Vagina (tissue), 2 donors: ENCODE results near the gene PRKCE. TPM values are rescaled to one million over a fixed set of nuclear protein-coding genes. Genes with fewer than 3 reads are reported as not detected.
A peak's percentile ranks its signal among the peaks of the same experiment; 100 is the strongest.

Source experiments
- DNase-seq, 2 donors: peaks; one replicate each; pipeline ENCODE4 v3.0.0-alpha.2; 2017; ENCODE audit errors: extremely low spot score in 2 of 2
- H3K27ac ChIP-seq: fragments of 200-600 bp; sonication (generic); one replicate; pipeline ENCODE4 v1.5.1; 2019
- H3K27me3 ChIP-seq: fragments of 200-600 bp; sonication (generic); one replicate; pipeline ENCODE4 v1.5.1; 2019
- H3K36me3 ChIP-seq, 2 donors: fragments of 200-600 bp; sonication (generic); one replicate each; pipeline ENCODE4 v1.5.1; 2017 to 2019
- H3K4me1 ChIP-seq: fragments of 200-600 bp; sonication (generic); one replicate; pipeline ENCODE4 v1.5.1; 2019
- H3K4me3 ChIP-seq, 2 donors: fragments of 200-600 bp; sonication (generic); 1 replicate in 1 of 2; 2 replicates in 1 of 2; pipeline ENCODE4 v1.5.1; 2016 to 2019
- H3K9me3 ChIP-seq: fragments of 200-600 bp; sonication (generic); one replicate; pipeline ENCODE4 v1.5.1; 2019
- POLR2A ChIP-seq, 2 donors: fragments of 450-650 bp; IDR thresholded peaks; one replicate each; pipeline ENCODE4 v1.6.1; 2017; ENCODE audit warnings: antibody characterized with exemption in 2 of 2, mild to moderate bottlenecking in 2 of 2, moderate library complexity in 2 of 2
- POLR2AphosphoS5 ChIP-seq, 2 donors: sonication (generic); formaldehyde crosslinking; IDR thresholded peaks; one replicate each; pipeline ENCODE4 v1.9.0; 2017; ENCODE audit warnings: antibody characterized with exemption in 2 of 2, mild to moderate bottlenecking in 2 of 2, low read depth in 1 of 2; ENCODE audit not compliant: insufficient read depth in 1 of 2
- intact Hi-C: fragments of 100-400 bp; cut with DNase I; formaldehyde crosslinking; loops from one replicate; pipeline ENCODE4 v1.15.1; 2023
- total RNA-seq: library from RNA; depleted of rRNA; stranded (reverse); fragments of >200 nt; gene quantifications from one replicate; pipeline ENCODE4 v1.2.3, GENCODE V29; 2016
- TF ChIP-seq, protein P1 (sequence below), 3 experiments: fragments of 450-650 bp in 2 of 3; fragments of 200-600 bp in 1 of 3; sonication (generic) in 1 of 3; IDR thresholded peaks; one replicate each; pipeline ENCODE4 v1.5.1; 2017 to 2019; ENCODE audit warnings: antibody characterized with exemption in 3 of 3, mild to moderate bottlenecking in 2 of 3, moderate library complexity in 2 of 3

Gene PRKCE
- total RNA-seq, 1 donor from 2014 or later = 11.8 TPM

DNA sequence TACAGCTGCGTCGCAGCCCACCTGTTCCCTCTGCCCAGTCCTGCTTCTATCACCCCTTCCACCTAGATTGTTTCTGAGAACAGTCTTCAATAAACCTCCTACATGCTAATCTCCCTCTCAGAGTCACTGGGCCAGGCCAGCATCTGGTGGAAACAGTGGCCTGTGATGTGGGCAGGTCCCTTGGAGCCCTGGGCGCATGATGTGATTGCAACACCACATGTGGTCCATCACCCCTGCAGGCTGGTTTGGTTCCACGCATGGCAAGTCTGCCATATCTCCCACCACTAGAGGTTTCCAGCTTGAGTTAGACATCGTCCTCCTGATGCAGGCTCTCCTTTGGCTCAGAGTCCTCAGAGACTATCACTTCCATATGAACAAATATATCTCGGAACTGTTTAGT lies 83.5 kb downstream of the PRKCE start:
- H3K4me1 ChIP-seq = no peaks in the 10 kb centered on the region
- no peak overlapping the region for H3K4me3 ChIP-seq
- no peaks in the 10 kb centered on the region for H3K27me3 ChIP-seq
- DNase-seq = no peak
- no peak overlapping the region for H3K27ac ChIP-seq
- no peaks in the 10 kb centered on the region for H3K9me3 ChIP-seq
- H3K36me3 ChIP-seq = no peaks in the 10 kb centered on the region
- intact Hi-C loops = no loop called here
- no peak for TF ChIP-seq POLR2AphosphoS5 (IDR thresholded peaks at IDR 0.05; ENCODE audit: insufficient read depth in 1 of 2, low read depth in 1 of 2)
- no peak for TF ChIP-seq POLR2A (IDR thresholded peaks at IDR 0.05)
- TF ChIP-seq, protein P1, sequence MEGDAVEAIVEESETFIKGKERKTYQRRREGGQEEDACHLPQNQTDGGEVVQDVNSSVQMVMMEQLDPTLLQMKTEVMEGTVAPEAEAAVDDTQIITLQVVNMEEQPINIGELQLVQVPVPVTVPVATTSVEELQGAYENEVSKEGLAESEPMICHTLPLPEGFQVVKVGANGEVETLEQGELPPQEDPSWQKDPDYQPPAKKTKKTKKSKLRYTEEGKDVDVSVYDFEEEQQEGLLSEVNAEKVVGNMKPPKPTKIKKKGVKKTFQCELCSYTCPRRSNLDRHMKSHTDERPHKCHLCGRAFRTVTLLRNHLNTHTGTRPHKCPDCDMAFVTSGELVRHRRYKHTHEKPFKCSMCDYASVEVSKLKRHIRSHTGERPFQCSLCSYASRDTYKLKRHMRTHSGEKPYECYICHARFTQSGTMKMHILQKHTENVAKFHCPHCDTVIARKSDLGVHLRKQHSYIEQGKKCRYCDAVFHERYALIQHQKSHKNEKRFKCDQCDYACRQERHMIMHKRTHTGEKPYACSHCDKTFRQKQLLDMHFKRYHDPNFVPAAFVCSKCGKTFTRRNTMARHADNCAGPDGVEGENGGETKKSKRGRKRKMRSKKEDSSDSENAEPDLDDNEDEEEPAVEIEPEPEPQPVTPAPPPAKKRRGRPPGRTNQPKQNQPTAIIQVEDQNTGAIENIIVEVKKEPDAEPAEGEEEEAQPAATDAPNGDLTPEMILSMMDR (IDR thresholded peaks at IDR 0.05) = no peak

DNA sequence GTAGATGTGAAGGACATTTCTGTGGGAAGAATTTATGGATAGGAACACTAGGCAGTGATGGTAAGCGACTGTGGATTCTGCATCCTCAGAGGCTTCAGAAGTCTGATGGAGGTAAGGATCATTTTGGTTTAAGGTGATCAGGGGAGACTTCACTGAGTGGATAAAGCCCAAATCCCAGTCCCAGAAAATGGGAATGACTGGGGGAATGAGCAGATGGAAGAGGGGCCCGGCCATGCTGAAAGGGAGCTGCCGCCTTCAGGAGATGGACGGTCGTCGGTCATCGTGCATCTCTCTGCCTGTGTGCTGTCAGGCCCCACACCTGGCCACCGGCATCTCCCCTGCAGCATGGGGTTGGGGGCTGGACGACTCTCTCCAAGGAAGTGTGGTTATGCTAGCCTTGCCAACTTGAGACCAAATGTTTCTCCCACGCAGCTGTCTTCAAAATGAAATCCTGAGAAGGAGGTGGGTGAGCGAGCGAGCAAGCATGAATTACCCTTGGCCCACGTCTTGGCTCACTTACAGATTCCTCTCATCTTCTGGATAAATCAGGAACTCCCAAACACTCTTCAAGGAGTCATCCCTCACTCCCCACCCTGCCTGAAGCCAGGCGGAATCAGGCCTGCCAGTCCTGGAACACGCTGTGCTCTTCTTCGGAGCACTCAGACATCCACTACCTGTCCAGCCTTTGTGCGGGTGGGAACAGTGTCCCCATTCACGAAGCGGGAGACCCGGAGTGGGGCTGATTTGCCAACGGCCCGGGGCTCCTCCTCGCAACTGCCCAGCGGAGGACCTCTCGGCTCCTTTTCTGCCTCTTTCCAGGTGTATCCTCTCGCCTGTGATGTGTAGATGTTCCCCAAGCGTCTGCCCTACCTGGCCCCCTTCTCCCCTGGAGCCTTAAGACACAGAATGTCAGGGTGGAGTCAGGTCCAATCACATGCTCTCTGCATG lies 85.6 kb downstream of the PRKCE start:
- Histone ChIP-seq H3K9me3 (no peaks in the 10 kb centered on the region), H3K27ac (no peak overlapping the region), H3K4me1 (no peaks in the 10 kb centered on the region), H3K36me3 (no peaks in the 10 kb centered on the region), H3K27me3 (no peaks in the 10 kb centered on the region), H3K4me3 (no peak overlapping the region)
- DNase-seq = peak in 1 of 2 donors; percentile 78
- TF ChIP-seq, protein P1 (IDR thresholded peaks at IDR 0.05) = no peak
- TF ChIP-seq POLR2A (IDR thresholded peaks at IDR 0.05) (no peak), POLR2AphosphoS5 (IDR thresholded peaks at IDR 0.05; ENCODE audit: insufficient read depth in 1 of 2, low read depth in 1 of 2) (no peak)
- intact Hi-C loops = no loop called here

DNA sequence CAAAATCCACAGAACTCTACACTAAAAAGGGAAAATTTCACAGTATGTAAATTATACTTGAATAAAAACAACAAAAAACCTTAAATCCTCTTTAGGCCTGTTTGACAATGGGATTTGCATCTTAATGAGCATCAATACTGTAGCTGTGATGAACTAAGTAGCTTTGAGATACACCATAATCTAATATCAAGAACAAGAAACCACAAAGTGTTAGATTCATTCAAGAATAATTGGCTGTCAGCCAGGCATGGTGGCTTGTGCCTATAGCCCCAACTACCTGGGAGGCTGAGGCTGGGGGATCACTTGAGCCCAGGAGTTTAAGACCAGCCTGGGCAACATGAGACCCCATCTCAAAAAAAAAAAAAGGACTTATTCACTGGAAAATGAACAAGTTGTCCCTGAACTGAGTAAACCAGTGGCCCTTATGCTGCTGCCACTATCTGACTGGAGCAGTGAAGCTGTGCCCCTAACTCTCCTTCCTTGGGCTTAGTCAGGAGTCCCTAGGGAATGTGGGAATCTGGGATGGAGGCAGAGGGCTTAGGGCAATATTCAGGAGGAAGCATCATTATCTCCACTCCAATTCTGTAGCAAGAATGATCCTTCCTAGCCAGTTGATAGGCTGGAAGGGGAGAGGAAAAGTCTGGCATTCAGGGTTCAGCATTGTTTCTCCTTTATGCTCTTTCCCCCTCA lies 88.5 kb downstream of the PRKCE start:
- H3K27ac ChIP-seq = no peak overlapping the region
- H3K9me3 ChIP-seq = no peaks in the 10 kb centered on the region
- no peak overlapping the region for H3K4me3 ChIP-seq
- DNase-seq = no peak
- H3K36me3 ChIP-seq = no peaks in the 10 kb centered on the region
- intact Hi-C loops = no loop called here
- H3K27me3 ChIP-seq = no peaks in the 10 kb centered on the region
- TF ChIP-seq, protein P1 (IDR thresholded peaks at IDR 0.05) = no peak
- TF ChIP-seq POLR2AphosphoS5 (IDR thresholded peaks at IDR 0.05; ENCODE audit: insufficient read depth in 1 of 2, low read depth in 1 of 2) = no peak
- TF ChIP-seq POLR2A (IDR thresholded peaks at IDR 0.05) = no peak
- peaks cover 5% of the 10 kb centered on the region for H3K4me1 ChIP-seq

DNA sequence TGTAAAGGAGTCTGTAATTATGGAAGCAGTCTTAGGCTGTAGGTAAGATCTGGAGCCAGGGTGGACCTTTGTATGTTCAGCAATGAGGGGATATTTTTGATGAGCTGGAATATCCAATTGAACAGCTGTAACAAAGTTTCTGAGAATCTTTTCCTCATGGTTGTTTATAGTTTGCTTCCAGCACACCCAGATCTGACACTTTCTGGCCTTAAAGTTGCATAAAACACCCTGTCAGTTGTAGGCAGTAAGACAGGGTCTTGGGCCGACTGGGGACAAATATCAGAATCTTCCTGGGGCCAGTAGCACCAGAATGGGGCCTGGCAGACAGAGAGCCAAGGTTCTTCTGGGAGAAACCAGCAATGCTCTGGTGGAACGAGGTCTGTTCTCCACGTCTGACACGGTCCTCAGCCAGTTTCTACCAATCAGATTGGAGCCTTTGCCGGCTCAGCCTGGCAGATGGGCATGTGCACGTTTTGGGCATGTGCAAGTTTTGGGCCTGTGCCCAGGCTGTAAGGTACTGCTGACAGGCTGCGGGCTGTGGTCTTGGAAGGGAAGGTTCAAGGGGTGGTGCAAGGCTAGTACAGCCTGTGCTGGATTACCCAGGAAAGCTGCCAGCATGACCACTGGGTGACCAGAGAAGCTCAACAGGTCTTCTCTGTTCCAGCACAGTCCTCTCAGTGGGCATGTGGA lies 89.8 kb downstream of the PRKCE start:
- no peak for DNase-seq
- Histone ChIP-seq H3K9me3 (no peaks in the 10 kb centered on the region), H3K27ac (no peak overlapping the region), H3K4me1 (peaks cover 12% of the 10 kb centered on the region), H3K4me3 (no peak overlapping the region), H3K27me3 (no peaks in the 10 kb centered on the region), H3K36me3 (no peaks in the 10 kb centered on the region)
- intact Hi-C loops = no loop called here
- TF ChIP-seq POLR2A (IDR thresholded peaks at IDR 0.05) = no peak
